Nasal cavity respiratory epithelium epithelial cell of viscerocranial mucosa (primary cell): Measurements from ENCODE around the gene SULT1A3. TPM values are rescaled to one million over a fixed set of nuclear protein-coding genes. Genes with fewer than 3 reads are reported as not detected.

Experiments
- total RNA-seq: library from RNA; depleted of rRNA; stranded (reverse); fragments of >200 nt; gene quantifications from 2 replicates; pipeline ENCODE4 v1.2.3, GENCODE V29; 2014

Gene SULT1A3
- 1.0 and 1.9 TPM in 2 replicates for total RNA-seq

GRCh38 chr16:30199049-30199448, at the start of gene SULT1A3:
Gene SULT1A3 (plus strand): TSS chr16:30199255. CDS start chr16:30200729, 1,474 bp downstream.

GRCh38 chr16:30183233-30184095, 15.6 kb upstream of the SULT1A3 start, which contains the start of gene CORO1A:
Gene CORO1A (plus strand): TSS chr16:30183602. CDS start chr16:30185210, 1,608 bp downstream.

GRCh38 chr16:30193615-30194014, 5.4 kb upstream of the SULT1A3 start, which contains the start of the genes BOLA2B and SLX1A:
Gene BOLA2B (minus strand): TSS chr16:30193666. CDS start chr16:30193595, 71 bp downstream.
Gene SLX1A (plus strand): TSS chr16:30193875. CDS start chr16:30194085, 210 bp downstream.

GRCh38 chr16:30248379-30248778, 49.3 kb downstream of the SULT1A3 start, which contains the start of gene NPIPB13:
Gene NPIPB13 (minus strand): TSS chr16:30248479. CDS start chr16:30245573, 2,906 bp downstream.

Other genes with a start within 250 kb of the SULT1A3 start
- gene TMEM219, start 237.2 kb upstream of the SULT1A3 start, total RNA-seq, result 49.9 and 50.0 TPM in 2 replicates
- gene TAOK2, start 225.4 kb upstream of the SULT1A3 start, total RNA-seq, result 20.5 and 43.8 TPM in 2 replicates
- gene HIRIP3, start 203.6 kb upstream of the SULT1A3 start, total RNA-seq, result 8.2 and 11.7 TPM in 2 replicates
- 14.4 and 19.4 TPM in 2 replicates for gene INO80E, start 203.0 kb upstream of the SULT1A3 start, total RNA-seq
- 0.21 TPM in 1 of 2 replicates, not detected in the other for gene DOC2A, start 188.2 kb upstream of the SULT1A3 start, total RNA-seq
- gene C16orf92, start 176.1 kb upstream of the SULT1A3 start, total RNA-seq, result not detected in 2 replicates
- gene TLCD3B, start 168.0 kb upstream of the SULT1A3 start, total RNA-seq, result not detected in 2 replicates
- 295 and 817 TPM in 2 replicates for gene ALDOA, start 133.5 kb upstream of the SULT1A3 start, total RNA-seq
- 136 and 178 TPM in 2 replicates for gene PPP4C, start 123.3 kb upstream of the SULT1A3 start, total RNA-seq
- gene TBX6, start 107.3 kb upstream of the SULT1A3 start, total RNA-seq, result 0.34 and 0.85 TPM in 2 replicates
- gene YPEL3, start 103.0 kb upstream of the SULT1A3 start, total RNA-seq, result 5.1 and 14.5 TPM in 2 replicates
- 1.8 and 3.8 TPM in 2 replicates for gene GDPD3, start 85.7 kb upstream of the SULT1A3 start, total RNA-seq
- 7.1 and 7.2 TPM in 2 replicates for gene MAPK3, start 76.0 kb upstream of the SULT1A3 start, total RNA-seq
- 0.78 and 1.0 TPM in 2 replicates for gene CORO1A, start 15.7 kb upstream of the SULT1A3 start, total RNA-seq
- gene BOLA2B, start 5.6 kb upstream of the SULT1A3 start, total RNA-seq, result 32.4 and 51.9 TPM in 2 replicates
- 19.6 and 47.2 TPM in 2 replicates for gene SLX1A, start 5.4 kb upstream of the SULT1A3 start, total RNA-seq
- gene NPIPB13, start 49.2 kb downstream of the SULT1A3 start, total RNA-seq, result under 0.01 and 1.8 TPM in 2 replicates
- 28.9 and 32.1 TPM in 2 replicates for gene CD2BP2, start 156.1 kb downstream of the SULT1A3 start, total RNA-seq
- 21.5 and 35.7 TPM in 2 replicates for gene TBC1D10B, start 171.2 kb downstream of the SULT1A3 start, total RNA-seq
- not detected in 2 replicates for gene MYL11, start 175.5 kb downstream of the SULT1A3 start, total RNA-seq
- 0.07 TPM in 1 of 2 replicates, not detected in the other for gene SEPTIN1, start 183.3 kb downstream of the SULT1A3 start, total RNA-seq
- gene ZNF48, start 196.2 kb downstream of the SULT1A3 start, total RNA-seq, result 9.0 and 13.0 TPM in 2 replicates
- 6.0 and 8.2 TPM in 2 replicates for gene ZNF771, start 208.4 kb downstream of the SULT1A3 start, total RNA-seq
- gene DCTPP1, start 230.8 kb downstream of the SULT1A3 start, total RNA-seq, result 15.5 and 25.6 TPM in 2 replicates
- gene SEPHS2, start 246.6 kb downstream of the SULT1A3 start, total RNA-seq, result 34.7 and 43.4 TPM in 2 replicates